GM18951 (cell line): ENCODE results near the gene CAVIN4.

Experiments
- POLR2A ChIP-seq: IDR thresholded peaks from 4 replicates; pipeline ENCODE4 v1.6.1; 2011; ENCODE audit warnings: mild to moderate bottlenecking; ENCODE audit not compliant: insufficient read length, insufficient read depth; ENCODE audit errors: extremely low read depth
- in situ Hi-C: fragments of 300-500 bp; cut with MboI; formaldehyde crosslinking; loops from one replicate; pipeline ENCODE4 v1.12.0; 2022; ENCODE audit warnings: low sequenced_read_pairs, mixed read lengths, inconsistent platforms; ENCODE audit not compliant: unreplicated experiment

The CAVIN4 gene

GRCh38 chr9:100595391-100596199, 17.7 kb downstream of the CAVIN4 start:
- in situ Hi-C loops: loop anchor here (25.0 kb wide), 1 partner anchor 1433 kb away; no protein-coding TSS in a partner anchor
- TF ChIP-seq POLR2A: no peak

GRCh38 chr9:100597236-100597635, 19.4 kb downstream of the CAVIN4 start:
- no peak for TF ChIP-seq POLR2A
- in situ Hi-C loops: loop anchor here (25.0 kb wide), 1 partner anchor 1435 kb away; no protein-coding TSS in a partner anchor

DNA sequence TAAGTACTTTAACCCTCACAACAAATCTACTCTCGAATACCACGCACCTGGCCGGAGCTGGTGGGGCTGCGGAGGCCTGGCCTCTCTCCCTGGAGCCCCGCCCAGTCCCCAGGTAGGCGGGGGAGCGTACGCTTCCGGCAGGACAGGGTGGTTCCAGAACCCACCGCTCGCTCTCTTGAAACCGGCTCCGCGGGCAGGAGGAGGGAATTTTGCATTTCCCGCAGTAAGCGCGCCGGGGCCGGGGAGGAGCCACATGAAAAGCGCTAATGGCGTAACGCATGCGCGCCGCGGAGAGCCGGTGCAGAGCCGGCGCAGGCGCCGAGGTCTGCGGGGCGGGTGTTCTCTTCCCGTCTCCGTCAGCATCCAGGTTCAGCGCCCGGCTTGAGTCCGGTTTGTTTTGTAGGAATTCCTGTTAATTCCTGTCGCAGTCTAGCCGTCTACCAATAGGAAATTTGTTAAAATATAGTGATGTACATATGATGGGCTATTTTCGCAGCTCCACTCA, 20.8 kb downstream of the CAVIN4 start:
- in situ Hi-C loops: loop anchor here (25.0 kb wide), 1 partner anchor 1436 kb away; no protein-coding TSS in a partner anchor
- peak; percentile 66 for TF ChIP-seq POLR2A

DNA sequence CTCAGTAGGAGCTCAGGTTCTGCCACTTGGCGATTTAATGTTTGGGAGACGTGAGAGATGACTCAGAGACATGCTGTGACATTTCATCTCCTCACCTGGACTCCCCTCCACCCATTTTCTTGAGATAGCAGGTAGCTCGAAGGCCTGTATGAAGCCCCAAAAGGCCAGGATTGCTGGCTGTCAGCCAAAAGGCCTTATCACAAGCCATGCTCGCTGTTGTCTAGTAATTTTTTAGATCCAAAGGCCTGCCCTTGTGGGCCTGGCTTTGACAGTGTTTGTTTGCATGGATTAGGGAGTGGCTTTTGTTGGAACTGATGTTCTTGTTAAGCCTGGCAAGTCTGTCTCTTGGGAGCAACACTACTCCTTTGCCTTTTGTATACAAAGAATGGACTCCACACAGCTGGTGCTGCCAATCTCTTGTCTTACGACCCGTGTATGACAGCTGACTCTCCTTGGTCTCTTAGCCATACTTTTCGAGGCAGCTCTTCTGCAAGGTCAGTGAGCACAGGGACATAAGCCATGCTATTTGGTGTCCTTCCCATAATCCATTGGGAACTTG, 22.7 kb downstream of the CAVIN4 start:
- in situ Hi-C loops: no loop called here
- no peak for TF ChIP-seq POLR2A

- in situ Hi-C loops: no loop called here
- TF ChIP-seq POLR2A: no peak
Measured at GRCh38 chr9:100601216-100601615, 23.3 kb downstream of the CAVIN4 start.

GRCh38 chr9:100602342-100602801, 24.5 kb downstream of the CAVIN4 start:
- TF ChIP-seq POLR2A: no peak
- in situ Hi-C loops: no loop called here

GRCh38 chr9:100605405-100605804, 27.5 kb downstream of the CAVIN4 start:
- TF ChIP-seq POLR2A: no peak
- in situ Hi-C loops: no loop called here

- in situ Hi-C loops: no loop called here
Measured at GRCh38 chr9:100619194-100619593, 41.3 kb downstream of the CAVIN4 start.

GRCh38 chr9:100619665-100620064, 41.8 kb downstream of the CAVIN4 start:
- no peak for TF ChIP-seq POLR2A
- in situ Hi-C loops: no loop called here

More at GRCh38 chr9:100619194-100619593, 41.3 kb downstream of the CAVIN4 start:
- TF ChIP-seq POLR2A: no peak

- no peak for TF ChIP-seq POLR2A
- in situ Hi-C loops: no loop called here
Measured at GRCh38 chr9:100623969-100624368, 46.1 kb downstream of the CAVIN4 start.

- TF ChIP-seq POLR2A: no peak
- in situ Hi-C loops: no loop called here
Measured at GRCh38 chr9:100626949-100627348, 49.1 kb downstream of the CAVIN4 start.

DNA sequence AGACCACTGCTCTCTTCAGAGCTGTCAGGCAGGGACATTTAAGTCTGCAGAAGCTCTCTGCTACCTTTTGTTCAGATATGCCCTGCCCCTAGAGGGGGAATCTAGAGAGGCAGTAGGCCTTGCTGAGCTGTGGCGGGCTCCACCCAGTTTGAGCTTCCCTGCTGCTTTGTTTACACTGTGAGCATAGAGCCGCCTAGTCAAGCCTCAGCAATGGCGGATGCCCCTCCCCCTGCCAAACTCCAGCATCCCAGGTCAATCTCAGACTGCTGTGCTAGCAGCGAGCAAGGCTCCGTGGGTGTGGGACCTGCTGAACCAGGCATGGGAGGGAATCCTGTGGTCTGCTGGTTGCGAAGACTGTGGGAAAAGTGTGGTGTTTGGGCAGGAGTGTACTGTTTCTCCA, 59.9 kb downstream of the CAVIN4 start:
- no peak for TF ChIP-seq POLR2A
- in situ Hi-C loops: no loop called here
